ENCODE data around the gene ZDHHC12. TPM values are rescaled to one million over a fixed set of nuclear protein-coding genes. Genes with fewer than 3 reads are reported as not detected.
A peak's percentile ranks its signal among the peaks of the same experiment; 100 is the strongest.

Gene ZDHHC12
- total and polyA plus RNA-seq, 2 experiments from 2014 or later, result 44.0 to 48.1 TPM

DNA sequence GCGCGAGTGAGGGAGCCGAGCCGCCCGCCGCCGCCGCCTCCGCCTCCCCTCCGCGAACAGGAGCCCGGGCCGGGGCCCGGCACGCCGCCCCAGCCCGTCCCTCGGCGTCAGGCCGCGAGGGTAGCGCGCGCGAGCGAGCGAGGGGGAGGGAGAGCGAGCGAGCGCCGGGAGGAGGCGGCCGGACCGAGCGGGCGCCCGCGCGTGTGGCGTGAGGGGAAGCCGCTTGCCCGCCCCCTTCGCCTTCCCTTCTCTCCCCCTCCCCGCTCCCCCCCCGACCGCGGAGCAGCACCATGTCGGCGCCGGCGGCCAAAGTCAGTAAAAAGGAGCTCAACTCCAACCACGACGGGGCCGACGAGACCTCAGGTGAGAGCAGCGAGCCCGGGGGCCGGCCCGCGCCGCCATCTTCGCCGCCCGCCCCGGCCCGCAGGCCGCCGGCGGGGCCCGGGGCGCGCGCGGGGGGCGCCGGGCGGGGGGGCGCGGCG is 34.6 kb downstream of the ZDHHC12 start:
- in situ Hi-C loops (cut with MboI), result no loop called here
- TF ChIP-seq EZH2 (IDR thresholded peaks at IDR 0.05; ENCODE audit: insufficient read depth, poor library complexity, severe bottlenecking), result no peak
- no peak for TF ChIP-seq EZH2phosphoT487 (IDR thresholded peaks at IDR 0.05; ENCODE audit: insufficient read depth, low read depth)
- H3K4me2 ChIP-seq (ENCODE audit: unreplicated experiment), result no peak overlapping the region
- peak overlapping the region; percentile 63 for H3K27ac ChIP-seq
- peaks cover 16% of the 10 kb centered on the region for H4K20me1 ChIP-seq (ENCODE audit: insufficient read depth)
- peaks cover 74% of the 10 kb centered on the region for H3K79me2 ChIP-seq (ENCODE audit: insufficient read depth)
- no peaks in the 10 kb centered on the region for H3K9me3 ChIP-seq (ENCODE audit: low read depth)
- peaks cover 26% of the 10 kb centered on the region for H3F3A ChIP-seq (ENCODE audit: insufficient read depth)
- H3K4me1 ChIP-seq (ENCODE audit: insufficient read depth), result peaks cover 21% of the 10 kb centered on the region
- H2AFZ ChIP-seq, result peak overlapping the region; percentile 8; the same call in 1 of the 2 replicates
- 1 to 2% methylated on average over 20 to 61 of the region's 80 CpGs for WGBS, 2 experiments (ENCODE audit: low coverage in 1 of 2, low lambda C conversion rate in 2 of 2, missing lambda C conversion rate in 2 of 2)
- no peak for DNase-seq
- H3K4me3 ChIP-seq, result peak overlapping the region; percentile 77
- H3K9ac ChIP-seq, result peak overlapping the region; percentile 87
- no peaks in the 10 kb centered on the region for H3K9me2 ChIP-seq (ENCODE audit: insufficient read depth)
- H3K36me3 ChIP-seq (ENCODE audit: low read depth), result peaks cover 34% of the 10 kb centered on the region
- no peaks in the 10 kb centered on the region for H3K27me3 ChIP-seq (replicated peaks; ENCODE audit: insufficient read depth)

DNA sequence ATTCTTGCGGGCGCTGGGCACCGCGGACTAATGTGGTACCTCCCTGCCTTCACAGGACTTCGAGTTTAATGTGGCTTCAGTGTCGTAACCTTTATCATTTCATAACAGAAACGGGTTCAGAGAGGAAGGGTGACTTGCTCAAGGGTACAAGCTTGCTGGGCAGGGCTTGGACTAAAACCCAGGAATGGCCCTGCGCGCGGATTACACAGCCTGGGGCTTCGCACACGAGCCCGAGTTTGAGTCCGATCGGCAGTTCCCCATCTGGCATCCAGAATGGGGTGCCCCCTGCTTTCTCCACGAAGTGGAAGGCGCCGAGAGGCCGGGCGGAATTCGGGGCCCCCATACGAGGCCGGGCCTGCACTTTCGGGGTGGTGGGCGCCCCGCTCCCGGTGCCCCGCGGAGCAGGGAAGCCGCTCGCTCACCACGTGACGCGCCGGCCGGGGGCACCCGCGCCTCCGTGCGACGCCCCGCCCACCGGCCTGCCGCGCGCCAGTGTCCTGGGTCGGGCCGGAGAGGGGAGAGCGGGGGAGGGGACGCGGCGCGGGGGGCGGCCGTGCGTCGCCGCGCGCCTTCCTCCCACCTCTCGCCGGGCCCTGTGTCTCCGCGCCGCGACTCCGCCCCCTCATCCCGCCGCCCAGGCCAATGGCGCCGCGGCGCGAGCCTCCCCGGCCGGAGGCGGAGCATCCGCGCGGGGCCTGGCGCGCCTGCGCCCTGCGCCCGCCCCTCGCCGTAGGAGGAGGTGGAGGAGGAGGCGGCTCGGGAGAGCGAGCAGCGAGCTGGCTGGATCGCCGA is 35.2 kb downstream of the ZDHHC12 start, which contains the start of gene SET:
TSS of gene SET (plus strand) at position 722 of the 792 bp plus-strand sequence. CDS start 361 bp downstream, outside the sequence.
- H3K4me1 ChIP-seq (ENCODE audit: insufficient read depth), result peaks cover 21% of the 10 kb centered on the region
- TF ChIP-seq EZH2 (IDR thresholded peaks at IDR 0.05; ENCODE audit: insufficient read depth, poor library complexity, severe bottlenecking) (no peak), EZH2phosphoT487 (IDR thresholded peaks at IDR 0.05; ENCODE audit: insufficient read depth, low read depth) (no peak)
- 13 to 15% methylated on average over 28 to 35 of the region's 93 CpGs for whole genome bisulfite sequencing, 2 experiments (ENCODE audit: low coverage in 1 of 2, low lambda C conversion rate in 2 of 2, missing lambda C conversion rate in 2 of 2)

DNA sequence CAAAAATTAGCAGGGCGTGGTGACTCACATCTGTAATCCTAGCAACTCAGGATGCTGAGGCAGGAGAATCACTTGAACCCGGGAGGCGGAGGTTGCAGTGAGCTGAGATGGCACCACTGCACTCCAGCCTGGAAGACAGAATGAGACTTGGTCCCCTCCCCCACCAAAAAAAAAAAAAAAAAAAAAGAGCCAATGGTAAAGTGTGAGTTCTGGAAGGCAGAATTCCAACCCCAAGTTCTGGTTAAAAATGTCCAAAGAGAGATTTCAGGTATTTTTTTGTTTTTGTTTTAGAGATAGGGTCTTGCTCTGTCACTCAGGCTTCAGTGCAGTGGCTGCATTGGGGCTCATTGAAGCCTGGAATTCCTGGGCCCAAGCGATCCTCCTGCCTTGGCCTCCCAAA is 36.5 kb downstream of the ZDHHC12 start:
- Histone ChIP-seq H3K27me3 (replicated peaks; ENCODE audit: insufficient read depth) (no peaks in the 10 kb centered on the region), H3K4me2 (ENCODE audit: unreplicated experiment) (no peak overlapping the region), H3F3A (ENCODE audit: insufficient read depth) (peaks cover 7% of the 10 kb centered on the region), H3K9ac (no peak overlapping the region), H3K9me3 (ENCODE audit: low read depth) (no peaks in the 10 kb centered on the region), H3K4me1 (ENCODE audit: insufficient read depth) (peaks cover 25% of the 10 kb centered on the region), H3K36me3 (ENCODE audit: low read depth) (peaks cover 15% of the 10 kb centered on the region), H2AFZ (no peak overlapping the region), H3K4me3 (no peak overlapping the region), H3K27ac (no peak overlapping the region), H4K20me1 (ENCODE audit: insufficient read depth) (peaks cover 16% of the 10 kb centered on the region), H3K79me2 (ENCODE audit: insufficient read depth) (peaks cover 56% of the 10 kb centered on the region), H3K9me2 (ENCODE audit: insufficient read depth) (no peaks in the 10 kb centered on the region)
- TF ChIP-seq EZH2phosphoT487 (IDR thresholded peaks at IDR 0.05; ENCODE audit: insufficient read depth, low read depth), result no peak
- TF ChIP-seq EZH2 (IDR thresholded peaks at IDR 0.05; ENCODE audit: insufficient read depth, poor library complexity, severe bottlenecking), result no peak
- DNase-seq, result no peak
- in situ Hi-C loops (cut with MboI), result no loop called here
- 91 to 96% methylated on average over 4 of the region's 4 CpGs for WGBS, 2 experiments (ENCODE audit: low coverage in 1 of 2, low lambda C conversion rate in 2 of 2, missing lambda C conversion rate in 2 of 2)

More for the DNA sequence above, 35.2 kb downstream of the ZDHHC12 start, which contains the start of gene SET:
- H3K9me3 ChIP-seq (ENCODE audit: low read depth), result no peaks in the 10 kb centered on the region
- peak within 1 kb of the TSS; percentile 93 for H2AFZ ChIP-seq
- H3K79me2 ChIP-seq (ENCODE audit: insufficient read depth), result peaks cover 68% of the 10 kb centered on the region
- peaks cover 16% of the 10 kb centered on the region for H4K20me1 ChIP-seq (ENCODE audit: insufficient read depth)
- H3K27me3 ChIP-seq (replicated peaks; ENCODE audit: insufficient read depth), result no peaks in the 10 kb centered on the region
- peaks cover 28% of the 10 kb centered on the region for H3K36me3 ChIP-seq (ENCODE audit: low read depth)
- peak within 1 kb of the TSS; percentile 83 for H3K27ac ChIP-seq
- no peaks in the 10 kb centered on the region for H3K9me2 ChIP-seq (ENCODE audit: insufficient read depth)
- in situ Hi-C loops (cut with MboI), result no loop called here
- H3K4me3 ChIP-seq, result peak within 1 kb of the TSS; percentile 94
- peaks cover 19% of the 10 kb centered on the region for H3F3A ChIP-seq (ENCODE audit: insufficient read depth)
- DNase-seq, result peak; percentile 97
- peak within 1 kb of the TSS; percentile 87 for H3K9ac ChIP-seq
- H3K4me2 ChIP-seq (ENCODE audit: unreplicated experiment), result peak within 1 kb of the TSS; percentile 96

DNA sequence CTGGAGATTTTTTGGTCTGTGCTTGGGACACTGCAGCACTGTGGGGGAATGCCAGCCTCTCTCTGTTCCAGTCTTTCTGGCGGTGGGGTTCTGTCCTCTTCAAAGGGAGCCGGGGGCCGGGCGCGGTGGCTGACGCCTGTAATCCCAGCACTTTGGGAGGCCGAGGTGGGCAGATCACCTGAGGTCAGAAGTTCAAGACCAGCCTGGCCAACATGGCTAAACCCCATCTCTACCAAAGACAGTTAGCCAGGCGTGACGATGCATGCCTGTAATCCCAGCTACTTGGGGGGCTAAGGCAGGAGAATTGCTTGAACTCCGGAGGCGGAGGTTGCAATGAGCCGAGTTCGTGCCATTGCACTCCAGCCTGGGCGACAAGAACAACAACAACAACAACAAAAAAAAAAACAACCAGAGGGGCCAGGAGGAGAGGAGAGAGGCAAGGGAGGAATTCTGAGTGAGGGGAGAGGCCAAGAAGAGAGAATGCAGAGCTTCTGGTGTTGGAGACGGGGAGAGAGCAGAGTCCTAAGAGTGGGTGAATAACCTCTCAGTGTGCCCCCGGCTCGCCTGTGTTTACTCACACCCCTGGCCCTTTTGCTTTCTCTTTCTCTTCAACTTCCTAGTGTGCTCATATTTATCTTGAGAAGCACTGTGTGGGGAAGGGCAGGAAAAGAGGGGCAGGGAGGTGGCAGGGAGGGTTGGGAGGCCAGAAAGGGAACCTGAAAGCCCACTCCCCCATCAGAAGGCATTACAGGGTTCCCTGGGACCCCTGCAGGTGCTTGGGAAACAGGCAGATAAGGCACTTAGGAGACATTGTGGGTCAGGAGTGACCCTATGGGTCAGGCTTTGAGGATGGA is 38.1 kb downstream of the ZDHHC12 start:
- Histone ChIP-seq H3K36me3 (ENCODE audit: low read depth) (peaks cover under 1% of the 10 kb centered on the region; the same call in 1 of the 2 replicates), H3K4me2 (ENCODE audit: unreplicated experiment) (no peak overlapping the region), H2AFZ (no peak overlapping the region; the same call in 1 of the 2 replicates), H3K9ac (no peak overlapping the region), H3K79me2 (ENCODE audit: insufficient read depth) (peaks cover 40% of the 10 kb centered on the region), H3K27me3 (replicated peaks; ENCODE audit: insufficient read depth) (no peaks in the 10 kb centered on the region), H3K9me2 (ENCODE audit: insufficient read depth) (no peaks in the 10 kb centered on the region), H3K27ac (no peak overlapping the region), H4K20me1 (ENCODE audit: insufficient read depth) (peaks cover 4% of the 10 kb centered on the region), H3K9me3 (ENCODE audit: low read depth) (no peaks in the 10 kb centered on the region), H3K4me3 (no peak overlapping the region), H3K4me1 (ENCODE audit: insufficient read depth) (peaks cover 16% of the 10 kb centered on the region), H3F3A (ENCODE audit: insufficient read depth) (peaks cover 10% of the 10 kb centered on the region)
- DNase-seq, result no peak
- TF ChIP-seq EZH2 (IDR thresholded peaks at IDR 0.05; ENCODE audit: insufficient read depth, poor library complexity, severe bottlenecking) (no peak), EZH2phosphoT487 (IDR thresholded peaks at IDR 0.05; ENCODE audit: insufficient read depth, low read depth) (no peak)
- 85 to 87% methylated on average over 17 of the region's 17 CpGs for WGBS, 2 experiments (ENCODE audit: low coverage in 1 of 2, low lambda C conversion rate in 2 of 2, missing lambda C conversion rate in 2 of 2)
- in situ Hi-C loops (cut with MboI), result no loop called here

All from GM23248 (cell line).